Jurkat, Clone E6-1 (cell line): ENCODE measurements around the gene ZNF426.

Experiments
- DNase-seq: peaks from one replicate; pipeline ENCODE4 v3.0.0-alpha.2; 2011; ENCODE audit warnings: low read depth, low spot score
- H3K4me3 ChIP-seq: 2 replicates; pipeline ENCODE4 v1.5.1; 2011; ENCODE audit warnings: mild to moderate bottlenecking, low read length, control low read depth, moderate library complexity

Gene ZNF426

GRCh38 chr19:9507285-9507684, 31.2 kb downstream of the ZNF426 start:
- no peak for DNase-seq
- H3K4me3 ChIP-seq: no peak overlapping the region

GRCh38 chr19:9500796-9501195, 37.6 kb downstream of the ZNF426 start:
- no peak overlapping the region for H3K4me3 ChIP-seq
- DNase-seq: no peak

- DNase-seq: no peak
- H3K4me3 ChIP-seq: no peak within 1 kb of the TSS
Observed at GRCh38 chr19:9498183-9498902, 40.1 kb downstream of the ZNF426 start, which contains the start of gene ZNF560. Gene ZNF560, minus strand, starts transcription at chr19:9498616. Its CDS starts 23,303 bp downstream, at chr19:9475313.

- H3K4me3 ChIP-seq: no peak overlapping the region
- no peak for DNase-seq
Observed at GRCh38 chr19:9494096-9494495, 44.3 kb downstream of the ZNF426 start.

- H3K4me3 ChIP-seq: no peak overlapping the region
- DNase-seq: no peak
Observed at GRCh38 chr19:9487016-9487415, 51.4 kb downstream of the ZNF426 start.

GRCh38 chr19:9485140-9485539, 53.3 kb downstream of the ZNF426 start:
- no peak for DNase-seq
- H3K4me3 ChIP-seq: no peak overlapping the region

GRCh38 chr19:9474975-9475374, 63.5 kb downstream of the ZNF426 start:
- H3K4me3 ChIP-seq: no peak overlapping the region

More at GRCh38 chr19:9474975-9475374, 63.5 kb downstream of the ZNF426 start:
- no peak for DNase-seq
